Gastroesophageal sphincter (tissue), 4 donors: ENCODE results near the gene CFAP46. TPM values are rescaled to one million over a fixed set of nuclear protein-coding genes. Genes with fewer than 3 reads are reported as not detected.
"Not testable (repeated sequence)": the region's sequence is repeated elsewhere in the genome, so short reads cannot be mapped to it uniquely, and the experiment has no call there.

Experiments
- ATAC-seq: fragments of 150-250 bp; one replicate; pipeline ENCODE4 v1.9.1; 2016; ENCODE audit warnings: mild to moderate bottlenecking, moderate library complexity
- H3K27ac ChIP-seq, 4 donors: fragments of 200-600 bp; sonication (generic) in 3 of 4; 1 replicate in 3 of 4; 2 replicates in 1 of 4; pipeline ENCODE4 v1.5.1; 2016 to 2019
- H3K27me3 ChIP-seq: fragments of 200-600 bp; sonication (generic); one replicate; pipeline ENCODE4 v1.5.1; 2019
- H3K36me3 ChIP-seq, 2 donors: fragments of 200-600 bp; sonication (generic); one replicate each; pipeline ENCODE4 v1.5.1; 2019; ENCODE audit warnings: control low read depth in 1 of 2
- H3K4me1 ChIP-seq, 3 donors: fragments of 200-600 bp; sonication (generic); 1 replicate in 2 of 3; 2 replicates in 1 of 3; pipeline ENCODE4 v1.5.1; 2016 to 2019; ENCODE audit warnings: control low read depth in 2 of 3
- H3K4me3 ChIP-seq, 2 donors: fragments of 200-600 bp; sonication (generic); one replicate each; pipeline ENCODE4 v1.5.1; 2019; ENCODE audit warnings: mild to moderate bottlenecking in 1 of 2, moderate library complexity in 1 of 2
- H3K9me3 ChIP-seq, 3 donors: fragments of 200-600 bp; sonication (generic); one replicate each; pipeline ENCODE4 v1.5.1; 2017 to 2019; ENCODE audit warnings: control low read depth in 2 of 3
- CTCF ChIP-seq, 4 experiments: fragments of 200-600 bp in 2 of 4; fragments of 450-650 bp in 2 of 4; sonication (generic) in 1 of 4; IDR thresholded peaks; one replicate each; pipeline ENCODE4 v1.5.1; 2017 to 2019; ENCODE audit warnings: antibody characterized with exemption in 4 of 4, mild to moderate bottlenecking in 2 of 4, moderate library complexity in 2 of 4
- EP300 ChIP-seq: sonication (generic); formaldehyde crosslinking; IDR thresholded peaks from one replicate; pipeline ENCODE4 v1.6.1; 2017; ENCODE audit warnings: antibody characterized with exemption, mild to moderate bottlenecking
- POLR2A ChIP-seq, 2 donors: fragments of 450-650 bp; IDR thresholded peaks; one replicate each; pipeline ENCODE4 v1.6.1; 2017; ENCODE audit warnings: antibody characterized with exemption in 2 of 2, mild to moderate bottlenecking in 2 of 2, moderate library complexity in 1 of 2
- POLR2AphosphoS5 ChIP-seq: sonication (generic); formaldehyde crosslinking; IDR thresholded peaks from one replicate; pipeline ENCODE4 v1.6.1; 2017; ENCODE audit warnings: antibody characterized with exemption
- WGBS, 2 donors: methylation state at CpG; one replicate each; pipeline ENCODE4 v1.1.5; 2018; ENCODE audit warnings: low coverage in 1 of 2; 5-methylcytosine and 5-hydroxymethylcytosine counted together
- total RNA-seq, 4 donors: library from RNA; depleted of rRNA; stranded (reverse); fragments of >200 nt; gene quantifications; one replicate each; pipeline ENCODE4 v1.1.0, GENCODE V29; 2016

Gene CFAP46
- total RNA-seq, 4 donors from 2014 or later = 0.27 to 2.2 (median 0.30) TPM; not detected in 1

- Histone ChIP-seq H3K4me3 (no peak overlapping the region), H3K27me3 (peaks cover 52% of the 10 kb centered on the region), H3K9me3 (peaks cover 0 to 18% (median 0%) of the 10 kb centered on the region in 3 donors), H3K27ac (no peak overlapping the region), H3K4me1 (peaks cover 0 to 5% (median 0%) of the 10 kb centered on the region in 3 donors), H3K36me3 (no peaks in the 10 kb centered on the region)
- TF ChIP-seq CTCF (IDR thresholded peaks at IDR 0.05) = no peak
- TF ChIP-seq EP300 = no peak
- no peak for TF ChIP-seq POLR2AphosphoS5
- no peak for TF ChIP-seq POLR2A (IDR thresholded peaks at IDR 0.05)
- 33% methylated on average over 6 of the region's 11 CpGs; no CpG with 5 or more reads in 1 of the 2 donors for WGBS, 2 donors
- ATAC-seq = no peak
These were observed 25.2 kb upstream of the CFAP46 start for GRCh38 chr10:132967540-132967939.

DNA sequence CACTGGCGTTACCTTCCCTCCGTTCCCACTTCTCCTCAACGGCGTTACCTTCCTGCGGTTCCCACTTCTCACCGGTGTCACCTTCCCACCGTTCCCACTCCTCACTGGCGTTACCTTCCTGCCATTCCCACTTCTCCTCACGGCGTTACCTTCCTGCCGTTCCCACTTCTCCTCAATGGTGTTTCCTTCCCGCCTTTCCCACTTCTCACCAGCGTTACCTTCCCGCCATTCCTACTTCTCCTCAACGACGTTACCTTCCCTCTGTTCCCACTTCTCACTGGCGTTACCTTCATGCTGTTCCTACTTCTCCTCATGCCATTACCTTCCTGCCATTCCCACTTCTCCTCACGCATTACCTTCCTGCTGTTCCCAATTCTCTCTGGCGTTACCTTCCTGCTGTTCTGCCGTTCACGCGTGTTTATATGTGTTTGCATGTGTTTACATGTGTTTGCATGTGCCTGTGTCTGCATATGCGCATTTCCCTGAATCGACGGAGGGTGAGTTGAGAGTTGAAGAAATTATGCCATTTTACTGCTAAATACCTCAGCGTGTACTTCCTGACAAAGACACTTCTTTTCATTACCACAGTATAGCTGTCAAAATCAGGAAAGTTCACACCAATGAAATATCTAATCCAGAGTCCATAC lies 23.2 kb upstream of the CFAP46 start:
- Histone ChIP-seq H3K36me3 (no peaks in the 10 kb centered on the region), H3K27me3 (peaks cover 32% of the 10 kb centered on the region), H3K4me3 (no peak overlapping the region), H3K27ac (no peak overlapping the region), H3K4me1 (peaks cover 0 to 17% (median 4%) of the 10 kb centered on the region in 3 donors), H3K9me3 (peaks cover 0 to 15% (median 0%) of the 10 kb centered on the region in 3 donors)
- no peak for ATAC-seq
- WGBS, 2 donors = 48 to 76% methylated on average over 26 of the region's 26 CpGs
- no peak for TF ChIP-seq POLR2AphosphoS5
- TF ChIP-seq EP300 = no peak
- TF ChIP-seq POLR2A (IDR thresholded peaks at IDR 0.05) = no peak
- TF ChIP-seq CTCF (IDR thresholded peaks at IDR 0.05) = no peak

- 47 to 80% methylated on average over 21 to 23 of the region's 43 CpGs for WGBS, 2 donors
- H3K27ac ChIP-seq, H3K9me3 ChIP-seq, ATAC-seq, H3K36me3 ChIP-seq: not testable (repeated sequence)
- Histone ChIP-seq H3K27me3 (peaks cover 25% of the 10 kb centered on the region), H3K4me3 (peak overlapping the region in 1 of 2 donors; percentile 25), H3K4me1 (peaks cover 0 to 17% (median 4%) of the 10 kb centered on the region in 3 donors)
These were observed 22.5 kb upstream of the CFAP46 start for GRCh38 chr10:132964707-132965410.

DNA sequence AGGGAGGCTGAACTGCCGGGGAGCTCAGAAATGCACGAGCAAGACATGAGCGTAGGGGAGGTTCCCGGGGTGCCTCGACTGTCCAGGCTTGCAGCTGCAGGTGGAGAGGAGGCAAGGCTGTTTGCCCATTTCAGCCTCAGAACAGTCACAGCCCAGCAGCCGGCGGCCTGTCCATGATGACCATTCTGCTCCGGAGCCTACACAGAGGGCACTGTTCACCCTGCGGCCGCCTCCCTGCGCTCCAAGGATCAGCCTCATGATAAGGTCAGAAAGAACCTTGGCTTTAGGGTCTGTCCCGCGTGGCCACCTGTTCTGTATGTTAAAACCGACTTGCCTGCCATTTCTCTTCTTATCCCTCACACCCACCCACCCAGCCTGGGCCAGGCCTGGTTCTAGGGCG lies 21.9 kb upstream of the CFAP46 start:
- Histone ChIP-seq H3K4me3 (peak overlapping the region in 1 of 2 donors; percentile 25), H3K27ac (no peak overlapping the region), H3K27me3 (peaks cover 28% of the 10 kb centered on the region), H3K9me3 (peaks cover 0 to 2% (median 0%) of the 10 kb centered on the region in 3 donors), H3K4me1 (peaks cover 0 to 17% (median 4%) of the 10 kb centered on the region in 3 donors), H3K36me3 (no peaks in the 10 kb centered on the region)
- 94 to 100% methylated on average over 2 to 11 of the region's 15 CpGs for whole genome bisulfite sequencing, 2 donors
- no peak for TF ChIP-seq POLR2AphosphoS5
- TF ChIP-seq EP300 = no peak
- no peak for TF ChIP-seq POLR2A (IDR thresholded peaks at IDR 0.05)
- no peak for TF ChIP-seq CTCF (IDR thresholded peaks at IDR 0.05)
- no peak for ATAC-seq

- peaks cover 31% of the 10 kb centered on the region for H3K27me3 ChIP-seq
- peaks cover 0 to 17% (median 4%) of the 10 kb centered on the region in 3 donors for H3K4me1 ChIP-seq
- no peak for ATAC-seq
- H3K27ac ChIP-seq = no peak overlapping the region
- H3K36me3 ChIP-seq = no peaks in the 10 kb centered on the region
- H3K4me3 ChIP-seq = no peak overlapping the region
- 92 to 98% methylated on average over 6 to 12 of the region's 14 CpGs for WGBS, 2 donors
- no peaks in the 10 kb centered on the region for H3K9me3 ChIP-seq
- no peak for TF ChIP-seq CTCF (IDR thresholded peaks at IDR 0.05)
These were observed 21.1 kb upstream of the CFAP46 start for GRCh38 chr10:132963430-132963960.
